Measurements from ENCODE around the gene PKNOX2.

DNA sequence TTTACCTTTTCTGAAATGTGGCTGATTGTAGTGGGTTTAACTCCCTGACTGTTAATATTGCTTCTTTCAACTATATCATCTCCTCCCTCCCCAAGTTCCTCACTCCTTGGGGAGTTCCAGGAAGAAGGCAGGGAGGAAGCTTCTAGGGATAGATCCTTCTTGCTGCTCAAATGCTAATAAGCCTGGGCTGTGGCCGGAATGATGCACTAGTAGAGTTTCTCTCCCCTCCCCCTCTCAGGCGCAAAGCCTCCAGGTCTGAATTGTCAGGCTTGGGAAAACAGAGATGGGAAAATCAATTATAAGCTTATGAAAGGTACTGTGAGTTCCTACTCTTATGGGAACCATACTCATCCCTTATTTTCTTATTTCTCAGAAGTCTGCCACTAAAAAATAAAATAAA, 300.7 kb downstream of the PKNOX2 start:
- no peak for TF ChIP-seq TAF1 (IDR thresholded peaks at IDR 0.05; ENCODE audit: borderline replicate concordance, insufficient read depth, low read length)
- TF ChIP-seq POLR2AphosphoS5 (IDR thresholded peaks at IDR 0.05; ENCODE audit: low read depth, low read length): no peak
- no peak for TF ChIP-seq SIN3A (IDR thresholded peaks at IDR 0.05; ENCODE audit: borderline replicate concordance, insufficient read depth, low read length)
- TF ChIP-seq, protein P1, sequence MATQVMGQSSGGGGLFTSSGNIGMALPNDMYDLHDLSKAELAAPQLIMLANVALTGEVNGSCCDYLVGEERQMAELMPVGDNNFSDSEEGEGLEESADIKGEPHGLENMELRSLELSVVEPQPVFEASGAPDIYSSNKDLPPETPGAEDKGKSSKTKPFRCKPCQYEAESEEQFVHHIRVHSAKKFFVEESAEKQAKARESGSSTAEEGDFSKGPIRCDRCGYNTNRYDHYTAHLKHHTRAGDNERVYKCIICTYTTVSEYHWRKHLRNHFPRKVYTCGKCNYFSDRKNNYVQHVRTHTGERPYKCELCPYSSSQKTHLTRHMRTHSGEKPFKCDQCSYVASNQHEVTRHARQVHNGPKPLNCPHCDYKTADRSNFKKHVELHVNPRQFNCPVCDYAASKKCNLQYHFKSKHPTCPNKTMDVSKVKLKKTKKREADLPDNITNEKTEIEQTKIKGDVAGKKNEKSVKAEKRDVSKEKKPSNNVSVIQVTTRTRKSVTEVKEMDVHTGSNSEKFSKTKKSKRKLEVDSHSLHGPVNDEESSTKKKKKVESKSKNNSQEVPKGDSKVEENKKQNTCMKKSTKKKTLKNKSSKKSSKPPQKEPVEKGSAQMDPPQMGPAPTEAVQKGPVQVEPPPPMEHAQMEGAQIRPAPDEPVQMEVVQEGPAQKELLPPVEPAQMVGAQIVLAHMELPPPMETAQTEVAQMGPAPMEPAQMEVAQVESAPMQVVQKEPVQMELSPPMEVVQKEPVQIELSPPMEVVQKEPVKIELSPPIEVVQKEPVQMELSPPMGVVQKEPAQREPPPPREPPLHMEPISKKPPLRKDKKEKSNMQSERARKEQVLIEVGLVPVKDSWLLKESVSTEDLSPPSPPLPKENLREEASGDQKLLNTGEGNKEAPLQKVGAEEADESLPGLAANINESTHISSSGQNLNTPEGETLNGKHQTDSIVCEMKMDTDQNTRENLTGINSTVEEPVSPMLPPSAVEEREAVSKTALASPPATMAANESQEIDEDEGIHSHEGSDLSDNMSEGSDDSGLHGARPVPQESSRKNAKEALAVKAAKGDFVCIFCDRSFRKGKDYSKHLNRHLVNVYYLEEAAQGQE (IDR thresholded peaks at IDR 0.05; ENCODE audit: insufficient read depth in 1 of 2, low read depth in 2 of 2, low read length in 2 of 2): no peak
- TF ChIP-seq FOXP2 (optimal IDR thresholded peaks at IDR 0.05; ENCODE audit: borderline replicate concordance, extremely low read depth, extremely low read length, insufficient read depth): no peak
